NCI-H345 (cell line): ENCODE measurements around the gene BPIFB4.
"Not testable (repeated sequence)": the region's sequence is repeated elsewhere in the genome, so short reads cannot be mapped to it uniquely, and the experiment has no call there.

Experiments used
- DNase-seq: peaks from one replicate; lab custom pipeline; 2025; lab: John Stamatoyannopoulos, UW

The BPIFB4 gene

GRCh38 chr20:33091147-33091546 is 11.7 kb downstream of the BPIFB4 start:
- DNase-seq: no peak

DNA sequence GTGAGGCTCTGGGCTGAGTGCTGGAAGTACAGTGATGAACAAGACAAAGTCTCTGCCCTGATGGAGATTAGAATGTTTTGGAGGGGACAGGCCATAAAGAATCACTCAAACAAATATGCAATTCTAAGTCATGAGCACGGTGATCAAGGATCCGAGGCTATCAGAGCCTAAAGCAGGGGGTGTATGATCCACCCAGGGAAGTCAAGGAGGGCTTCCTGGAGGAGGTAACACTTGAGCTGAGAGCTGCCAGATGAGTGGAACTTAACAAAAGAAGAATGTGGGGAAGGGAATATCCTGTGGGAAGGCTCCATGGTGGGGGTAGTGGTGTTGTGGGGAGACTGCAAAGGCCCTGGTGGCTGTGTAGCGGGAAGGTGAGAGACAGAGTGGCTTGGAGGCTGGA is 12.2 kb downstream of the BPIFB4 start:
- DNase-seq: no peak

- DNase-seq: no peak
These were observed 12.9 kb downstream of the BPIFB4 start for GRCh38 chr20:33092361-33092760.

- no peak for DNase-seq
These were observed 13.6 kb downstream of the BPIFB4 start for GRCh38 chr20:33093074-33093473.

DNA sequence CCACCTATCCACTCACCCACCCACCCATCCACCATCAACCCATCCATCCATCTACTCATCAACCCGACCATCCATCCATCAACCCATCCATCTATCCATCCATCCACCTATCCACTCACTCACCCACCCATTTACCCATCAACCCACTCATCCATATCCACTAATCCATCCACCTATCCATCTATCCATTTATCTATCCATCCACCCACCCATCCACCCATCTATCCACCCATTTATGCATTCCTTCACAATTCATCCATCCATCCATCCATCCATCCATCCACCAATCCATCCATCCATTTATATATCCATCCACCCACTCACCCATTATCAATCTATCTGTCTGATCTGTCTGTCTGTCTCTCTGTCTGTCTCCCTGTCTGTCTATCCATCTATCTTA is 14.1 kb downstream of the BPIFB4 start:
- no peak for DNase-seq

- DNase-seq: no peak
These were observed 15.8 kb downstream of the BPIFB4 start for GRCh38 chr20:33095249-33095648.

DNA sequence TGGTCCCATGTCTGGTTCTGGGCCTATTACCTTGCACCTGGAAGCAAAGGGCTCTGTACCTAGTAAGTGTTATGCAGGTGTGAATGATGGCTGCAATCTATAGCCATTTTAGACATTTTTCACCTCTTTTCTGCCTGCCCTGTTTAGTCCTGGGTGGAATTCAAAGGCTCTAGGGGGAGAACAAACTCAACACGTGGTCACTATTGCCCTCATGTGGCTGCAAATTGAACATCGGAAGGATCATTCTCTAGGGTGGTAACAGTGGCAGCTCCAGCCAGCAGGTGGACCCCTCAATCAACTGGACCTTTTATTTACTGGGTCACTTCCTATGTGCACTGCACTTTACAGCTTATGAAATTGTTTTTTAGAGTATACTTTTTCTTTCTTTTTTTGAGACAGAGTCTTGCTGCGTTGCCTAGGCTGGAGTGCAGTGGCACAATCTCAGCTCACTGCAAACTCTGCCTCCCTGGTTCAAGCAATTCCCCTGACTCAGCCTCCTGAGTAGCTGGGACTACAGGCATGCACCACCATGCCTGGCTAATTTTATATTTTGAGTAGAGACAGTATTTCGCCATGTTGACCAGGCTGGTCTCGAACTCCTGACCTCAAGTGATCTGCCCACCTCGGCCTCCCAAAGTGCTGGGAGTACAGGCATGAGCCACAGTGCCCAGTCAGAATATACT is 16.6 kb downstream of the BPIFB4 start:
- DNase-seq: peak; percentile 49

DNA sequence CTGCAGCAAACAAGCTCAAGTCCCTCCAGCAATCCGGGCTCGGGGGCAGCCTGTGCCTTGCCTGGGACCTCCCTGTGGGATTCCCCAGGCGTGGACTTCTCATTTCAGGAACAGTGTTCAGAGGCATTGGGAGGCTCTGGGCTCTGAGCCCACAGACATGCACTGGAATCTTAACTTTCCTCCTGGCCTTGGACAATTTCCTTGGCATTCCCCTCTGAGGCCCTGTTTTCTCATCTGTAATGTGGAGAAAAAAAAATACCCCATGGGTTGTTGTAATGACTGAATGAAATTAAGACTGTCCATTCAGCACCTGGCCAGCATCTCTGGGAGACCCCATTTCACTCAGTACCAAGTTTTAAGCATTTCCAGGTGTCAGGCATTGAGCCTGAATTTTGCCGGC is 17.6 kb downstream of the BPIFB4 start:
- no peak for DNase-seq

- no peak for DNase-seq
These were observed 20.5 kb downstream of the BPIFB4 start for GRCh38 chr20:33099843-33100538.

DNA sequence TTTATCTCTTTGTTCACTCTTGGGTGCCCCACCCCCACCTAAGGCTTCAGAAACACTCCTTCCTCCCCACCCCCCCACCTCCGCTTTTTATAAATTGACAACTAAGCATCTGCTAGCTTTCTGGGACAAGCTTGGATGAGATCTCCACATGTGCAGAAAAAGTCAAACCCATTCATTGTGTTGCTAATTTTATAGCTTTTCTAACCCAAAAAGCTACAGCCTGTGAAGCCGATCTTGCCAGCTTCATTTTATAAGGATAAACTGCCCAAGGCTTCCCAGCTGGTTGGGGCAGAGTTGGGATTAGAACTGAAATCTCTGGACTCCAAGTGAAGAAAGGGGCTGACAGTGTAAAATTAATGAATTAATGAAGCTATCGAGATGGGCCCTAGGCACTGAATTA is 24.1 kb downstream of the BPIFB4 start:
- no peak for DNase-seq

GRCh38 chr20:33104336-33104735 is 24.9 kb downstream of the BPIFB4 start:
- DNase-seq: no peak

GRCh38 chr20:33105316-33105924 is 26.0 kb downstream of the BPIFB4 start:
- DNase-seq: no peak

DNA sequence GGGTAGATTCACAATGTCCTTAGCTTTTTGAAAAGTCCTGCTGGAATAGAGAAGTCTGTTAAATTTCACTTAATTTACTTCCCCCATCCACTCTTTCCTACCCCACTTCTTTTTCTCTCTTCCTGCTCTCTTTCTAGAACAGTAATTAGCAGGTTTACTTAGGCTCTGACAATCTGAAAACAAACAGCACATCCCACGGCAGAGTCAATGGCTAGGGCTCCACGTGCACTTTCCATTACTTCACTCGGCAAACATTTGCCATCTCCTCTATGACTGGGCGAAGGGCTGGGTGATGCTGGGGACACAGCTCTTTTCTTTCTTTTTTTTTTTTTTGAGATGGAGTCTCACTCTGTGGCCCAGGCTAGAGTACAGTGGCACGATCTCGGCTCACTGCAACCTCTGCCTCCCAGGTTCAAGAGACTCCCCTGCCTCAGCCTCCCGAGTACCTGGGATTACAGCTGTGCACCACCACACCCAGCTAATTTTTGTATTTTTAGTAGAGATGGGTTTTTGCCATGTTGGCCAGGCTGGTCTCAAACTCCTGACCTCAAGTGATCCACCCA is 26.7 kb downstream of the BPIFB4 start:
- DNase-seq: not testable (repeated sequence)

DNA sequence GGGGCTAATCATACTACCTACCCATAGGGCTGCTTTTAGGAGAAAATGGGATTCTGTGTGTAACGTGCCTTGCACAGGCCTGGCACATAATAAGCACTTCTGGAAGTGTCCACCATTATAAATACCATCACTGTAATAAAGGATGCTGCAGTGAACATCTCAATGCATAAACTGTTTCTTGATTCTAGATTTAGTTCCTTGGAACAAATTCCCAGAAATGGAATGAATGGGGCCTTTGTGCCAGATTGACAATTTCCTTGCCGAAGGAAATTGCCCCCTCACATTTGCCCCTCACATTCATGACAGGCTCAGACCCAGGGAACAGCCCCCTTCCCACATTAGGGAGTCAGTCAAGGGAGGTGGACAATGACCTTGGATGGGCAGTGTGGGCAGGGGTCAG is 29.2 kb downstream of the BPIFB4 start:
- DNase-seq: no peak

DNA sequence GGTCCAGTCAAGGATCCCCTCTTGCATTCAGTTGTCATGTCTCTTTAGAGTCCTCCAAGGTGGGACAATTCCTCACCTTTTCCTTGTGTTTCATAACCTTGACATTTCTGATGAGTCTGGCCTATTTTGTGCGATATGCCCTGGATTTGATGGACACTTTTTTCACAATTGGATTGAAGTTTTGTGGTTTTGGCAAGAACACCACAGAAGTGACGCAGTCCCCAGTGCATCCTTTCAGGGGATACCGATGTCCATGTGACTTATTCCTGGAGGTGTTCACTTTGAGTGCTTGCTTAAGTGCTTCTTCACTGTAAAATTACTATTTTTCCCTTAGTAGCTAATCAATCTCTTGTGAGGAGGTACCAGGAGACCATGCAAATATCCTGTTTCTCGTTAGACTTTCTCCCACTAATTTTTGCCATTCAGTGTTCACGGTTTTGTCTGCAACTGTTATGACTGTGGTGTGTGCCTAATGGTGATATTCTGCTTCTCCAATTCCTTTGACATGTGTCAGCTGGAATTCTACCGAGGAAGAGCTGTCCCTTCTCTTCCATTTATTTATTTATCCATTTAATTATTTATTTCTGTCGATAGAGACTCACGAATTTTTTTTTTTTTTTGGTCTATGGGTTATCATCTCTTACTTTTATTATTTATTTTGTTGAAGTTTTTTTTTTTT is 30.8 kb downstream of the BPIFB4 start:
- no peak for DNase-seq

GRCh38 chr20:33111306-33111705 is 31.9 kb downstream of the BPIFB4 start:
- no peak for DNase-seq

GRCh38 chr20:33112547-33113386 is 33.3 kb downstream of the BPIFB4 start:
- no peak for DNase-seq

DNA sequence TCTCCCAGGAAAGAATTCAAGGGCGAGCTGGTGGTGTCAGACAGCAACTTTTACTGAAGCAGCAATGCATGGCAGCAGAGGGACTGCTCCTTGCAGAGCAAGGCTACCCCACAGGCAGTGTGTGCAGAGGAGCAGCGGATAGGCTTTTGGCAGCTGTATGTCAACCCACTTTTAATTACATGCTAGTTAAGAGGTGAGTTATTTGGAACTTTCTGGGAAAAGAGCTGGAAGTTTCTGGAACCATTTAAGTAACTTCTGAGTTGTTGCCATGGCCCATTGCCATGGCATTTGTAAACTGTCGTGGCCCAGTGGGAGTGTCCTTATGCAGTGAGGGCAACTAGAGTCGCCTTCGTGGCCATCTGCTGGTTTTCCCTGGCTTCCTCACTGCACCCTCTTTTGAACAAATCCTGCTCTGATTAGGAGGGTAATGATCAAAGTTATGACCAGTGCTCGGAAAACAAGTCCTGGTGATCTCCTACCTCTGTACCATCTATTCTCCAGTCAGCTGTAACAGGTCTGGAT is 34.0 kb downstream of the BPIFB4 start:
- DNase-seq: no peak

DNA sequence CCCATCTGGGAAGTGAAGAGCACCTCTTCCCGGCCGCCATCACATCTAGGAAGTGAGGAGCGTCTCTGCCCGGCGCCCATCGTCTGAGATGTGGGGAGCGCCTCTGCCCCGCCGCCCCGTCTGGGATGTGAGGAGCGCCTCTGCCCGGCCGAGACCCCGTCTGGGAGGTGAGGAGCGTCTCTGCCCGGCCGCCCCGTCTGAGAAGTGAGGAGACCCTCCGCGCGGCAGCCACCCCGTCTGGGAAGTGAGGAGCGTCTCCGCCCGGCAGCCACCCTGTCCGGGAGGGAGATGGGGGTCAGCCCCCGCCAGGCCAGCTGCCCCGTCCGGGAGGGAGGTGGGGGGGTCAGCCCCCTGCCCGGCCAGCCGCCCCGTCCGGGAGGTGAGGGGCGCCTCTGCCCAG is 36.1 kb downstream of the BPIFB4 start:
- DNase-seq: not testable (repeated sequence)

DNA sequence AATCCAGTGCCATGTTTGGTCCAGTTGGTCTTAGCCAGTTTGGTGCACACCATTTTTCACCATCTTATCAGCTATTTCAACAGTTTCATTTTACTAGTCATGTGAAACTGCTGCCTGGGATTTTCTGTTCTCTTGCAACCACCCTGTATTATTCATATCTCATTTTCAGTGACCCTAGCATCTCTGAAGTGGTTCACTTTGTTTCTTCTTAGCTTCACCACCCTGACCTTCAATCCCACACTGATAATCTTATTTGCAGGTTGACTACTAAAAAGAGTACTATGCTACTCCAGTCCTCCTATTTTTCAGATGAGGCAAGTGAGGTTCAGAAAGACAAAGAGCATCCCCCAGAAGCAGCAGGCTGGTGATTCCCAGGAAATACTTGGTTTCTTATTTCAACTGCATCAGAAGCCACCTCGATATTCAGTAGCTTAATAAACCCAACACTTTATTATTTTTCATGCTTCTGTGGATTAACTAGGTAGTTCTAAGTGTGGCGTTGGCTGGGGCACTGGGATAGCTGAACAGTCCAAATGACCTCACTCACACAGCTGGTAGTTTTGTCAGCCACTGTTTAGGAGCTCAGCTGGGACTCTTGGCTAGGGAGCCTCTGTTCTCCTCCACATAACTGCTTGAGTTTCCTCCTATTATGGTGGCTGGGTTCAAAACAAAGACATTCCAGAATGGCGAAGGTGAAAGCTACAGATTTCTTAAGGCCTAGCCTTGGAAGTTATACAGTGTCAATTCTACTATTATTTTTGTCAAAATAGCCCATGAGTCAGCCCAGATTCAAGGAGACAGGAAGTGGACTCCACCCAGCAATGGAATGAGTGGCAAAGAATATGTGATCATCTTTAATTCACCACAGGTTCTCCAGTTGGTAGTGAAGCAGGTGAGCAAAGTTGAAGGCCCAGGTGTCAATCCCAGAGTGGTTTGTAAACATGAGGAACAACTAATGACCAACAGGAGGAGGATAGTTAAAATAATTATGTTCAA is 40.6 kb downstream of the BPIFB4 start:
- no peak for DNase-seq
